ENCODE measurements around the gene ZNF638.

DNA sequence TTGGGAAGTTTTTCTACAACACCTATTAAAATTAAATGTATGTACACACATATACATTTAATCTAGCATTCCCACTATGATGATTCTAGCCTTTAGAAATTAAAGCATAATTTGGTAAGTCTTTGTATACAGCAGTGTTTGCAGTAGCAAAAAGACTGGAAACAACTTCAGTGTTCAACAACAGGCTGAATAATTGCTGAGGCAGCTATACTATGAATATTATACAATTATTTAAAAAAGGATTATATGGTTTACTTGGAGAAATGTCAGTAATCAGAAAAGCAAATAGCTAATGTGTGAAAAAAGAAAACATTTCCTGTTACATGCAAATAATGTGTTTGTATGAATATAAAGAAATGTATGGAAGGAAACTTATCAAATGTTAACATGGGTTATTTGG lies 1.4 kb upstream of the ZNF638 start:
- TF ChIP-seq, protein P1, sequence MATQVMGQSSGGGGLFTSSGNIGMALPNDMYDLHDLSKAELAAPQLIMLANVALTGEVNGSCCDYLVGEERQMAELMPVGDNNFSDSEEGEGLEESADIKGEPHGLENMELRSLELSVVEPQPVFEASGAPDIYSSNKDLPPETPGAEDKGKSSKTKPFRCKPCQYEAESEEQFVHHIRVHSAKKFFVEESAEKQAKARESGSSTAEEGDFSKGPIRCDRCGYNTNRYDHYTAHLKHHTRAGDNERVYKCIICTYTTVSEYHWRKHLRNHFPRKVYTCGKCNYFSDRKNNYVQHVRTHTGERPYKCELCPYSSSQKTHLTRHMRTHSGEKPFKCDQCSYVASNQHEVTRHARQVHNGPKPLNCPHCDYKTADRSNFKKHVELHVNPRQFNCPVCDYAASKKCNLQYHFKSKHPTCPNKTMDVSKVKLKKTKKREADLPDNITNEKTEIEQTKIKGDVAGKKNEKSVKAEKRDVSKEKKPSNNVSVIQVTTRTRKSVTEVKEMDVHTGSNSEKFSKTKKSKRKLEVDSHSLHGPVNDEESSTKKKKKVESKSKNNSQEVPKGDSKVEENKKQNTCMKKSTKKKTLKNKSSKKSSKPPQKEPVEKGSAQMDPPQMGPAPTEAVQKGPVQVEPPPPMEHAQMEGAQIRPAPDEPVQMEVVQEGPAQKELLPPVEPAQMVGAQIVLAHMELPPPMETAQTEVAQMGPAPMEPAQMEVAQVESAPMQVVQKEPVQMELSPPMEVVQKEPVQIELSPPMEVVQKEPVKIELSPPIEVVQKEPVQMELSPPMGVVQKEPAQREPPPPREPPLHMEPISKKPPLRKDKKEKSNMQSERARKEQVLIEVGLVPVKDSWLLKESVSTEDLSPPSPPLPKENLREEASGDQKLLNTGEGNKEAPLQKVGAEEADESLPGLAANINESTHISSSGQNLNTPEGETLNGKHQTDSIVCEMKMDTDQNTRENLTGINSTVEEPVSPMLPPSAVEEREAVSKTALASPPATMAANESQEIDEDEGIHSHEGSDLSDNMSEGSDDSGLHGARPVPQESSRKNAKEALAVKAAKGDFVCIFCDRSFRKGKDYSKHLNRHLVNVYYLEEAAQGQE (IDR thresholded peaks at IDR 0.05; ENCODE audit: insufficient read depth in 1 of 2, low read depth in 2 of 2, low read length in 2 of 2) = no peak
- TF ChIP-seq POLR2AphosphoS5 (IDR thresholded peaks at IDR 0.05; ENCODE audit: low read depth, low read length) (no peak), TAF1 (IDR thresholded peaks at IDR 0.05; ENCODE audit: borderline replicate concordance, insufficient read depth, low read length) (no peak), SIN3A (IDR thresholded peaks at IDR 0.05; ENCODE audit: borderline replicate concordance, insufficient read depth, low read length) (no peak)
